OCI-M2 (cell line): Measurements from ENCODE around the gene FOXI1.
A peak's percentile ranks its signal among the peaks of the same experiment; 100 is the strongest.
"Not testable (repeated sequence)": the region's sequence is repeated elsewhere in the genome, so short reads cannot be mapped to it uniquely, and the experiment has no call there.

Experiments
- DNase-seq: peaks from one replicate; lab custom pipeline; 2025; ENCODE audit not compliant: unreplicated experiment; lab: John Stamatoyannopoulos, UW

Gene FOXI1

DNA sequence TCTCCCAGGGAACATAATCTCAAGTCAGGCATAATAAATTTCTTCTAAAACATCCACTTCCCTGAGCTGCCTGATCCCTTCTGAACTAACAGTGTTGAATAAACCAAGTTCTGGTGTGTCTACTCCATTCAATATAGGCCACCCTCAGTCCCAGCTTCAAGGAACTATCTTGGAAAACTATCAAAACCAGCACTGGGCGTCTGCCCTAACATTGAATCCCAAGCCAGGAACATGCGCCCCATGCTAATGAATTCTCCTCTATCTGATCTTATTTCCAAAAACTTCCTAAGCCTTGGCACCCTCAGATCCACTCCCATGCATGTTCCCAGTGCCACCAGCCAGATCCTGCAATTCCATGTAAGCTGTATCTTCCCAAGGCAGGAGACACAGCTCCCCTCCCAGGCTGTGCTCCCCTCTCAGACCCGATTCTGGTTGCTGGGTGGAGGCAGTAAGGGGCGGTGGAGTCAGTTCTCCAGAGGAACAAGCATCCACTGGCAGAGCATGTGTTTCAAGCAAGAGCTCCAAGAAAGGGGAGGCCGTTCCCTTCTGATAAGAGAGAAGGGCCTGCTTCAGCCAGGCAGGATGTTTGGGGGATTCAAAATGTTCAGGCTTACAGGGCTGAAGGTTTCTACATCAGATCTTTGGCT, 13.1 kb upstream of the FOXI1 start:
- no peak for DNase-seq

DNA sequence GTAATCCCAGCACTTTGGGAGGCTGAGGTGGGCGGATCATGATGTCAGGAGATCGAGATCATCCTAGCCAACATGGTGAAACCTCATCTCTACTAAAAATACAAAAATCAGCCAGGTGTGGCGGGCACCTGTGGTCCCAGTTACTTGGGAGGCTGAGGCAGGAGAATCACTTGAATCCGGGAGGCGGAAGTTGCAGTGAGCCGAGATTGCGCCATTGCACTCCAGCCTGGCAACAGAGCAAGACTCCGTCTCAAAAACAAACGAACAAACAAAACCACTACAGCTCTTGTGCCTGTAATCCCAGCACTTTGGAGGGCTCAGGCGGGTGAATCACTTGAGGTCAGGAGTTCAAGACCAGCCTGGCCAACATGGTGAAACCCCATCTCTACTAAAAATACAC, 11.4 kb upstream of the FOXI1 start:
- DNase-seq = not testable (repeated sequence)

DNA sequence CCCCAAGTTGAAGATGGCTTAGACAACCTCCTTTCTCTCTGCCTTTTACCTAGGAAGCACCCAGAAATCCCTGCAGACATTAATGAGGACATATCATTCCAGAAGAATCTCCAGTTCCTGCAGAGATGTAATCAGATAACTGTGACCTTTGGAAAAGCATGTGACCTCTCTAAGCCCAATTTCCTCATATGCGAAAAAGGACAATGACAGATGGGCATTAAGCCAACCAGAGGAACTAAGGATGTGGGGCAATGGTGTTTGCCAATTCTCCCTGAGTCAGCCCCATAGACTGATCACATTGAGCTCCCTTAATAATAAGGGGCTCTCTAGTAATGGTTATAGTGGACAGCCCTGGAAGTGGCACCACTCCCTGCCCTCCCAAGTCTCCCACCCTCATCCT, 10.1 kb upstream of the FOXI1 start:
- no peak for DNase-seq

DNA sequence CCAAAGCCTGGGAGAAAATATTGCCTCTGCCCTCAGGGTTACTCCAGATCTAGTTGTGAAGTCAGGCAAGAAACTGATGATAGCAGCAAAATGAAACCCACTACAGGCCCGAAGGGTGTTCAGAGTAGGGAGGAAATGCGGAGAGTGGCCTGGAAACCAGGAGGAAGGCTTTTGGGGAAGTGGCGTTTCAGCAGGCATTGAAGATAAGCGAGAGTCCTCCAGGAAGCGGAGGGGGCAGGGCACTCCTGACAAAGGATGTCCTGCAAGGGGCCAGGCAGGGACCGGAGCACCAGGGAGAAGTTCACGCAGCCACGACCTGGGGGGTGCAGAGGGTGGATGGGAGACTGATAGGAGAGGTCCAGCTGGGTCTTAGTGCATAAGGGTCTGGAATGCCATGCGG, 7.8 kb upstream of the FOXI1 start:
- DNase-seq = no peak

DNA sequence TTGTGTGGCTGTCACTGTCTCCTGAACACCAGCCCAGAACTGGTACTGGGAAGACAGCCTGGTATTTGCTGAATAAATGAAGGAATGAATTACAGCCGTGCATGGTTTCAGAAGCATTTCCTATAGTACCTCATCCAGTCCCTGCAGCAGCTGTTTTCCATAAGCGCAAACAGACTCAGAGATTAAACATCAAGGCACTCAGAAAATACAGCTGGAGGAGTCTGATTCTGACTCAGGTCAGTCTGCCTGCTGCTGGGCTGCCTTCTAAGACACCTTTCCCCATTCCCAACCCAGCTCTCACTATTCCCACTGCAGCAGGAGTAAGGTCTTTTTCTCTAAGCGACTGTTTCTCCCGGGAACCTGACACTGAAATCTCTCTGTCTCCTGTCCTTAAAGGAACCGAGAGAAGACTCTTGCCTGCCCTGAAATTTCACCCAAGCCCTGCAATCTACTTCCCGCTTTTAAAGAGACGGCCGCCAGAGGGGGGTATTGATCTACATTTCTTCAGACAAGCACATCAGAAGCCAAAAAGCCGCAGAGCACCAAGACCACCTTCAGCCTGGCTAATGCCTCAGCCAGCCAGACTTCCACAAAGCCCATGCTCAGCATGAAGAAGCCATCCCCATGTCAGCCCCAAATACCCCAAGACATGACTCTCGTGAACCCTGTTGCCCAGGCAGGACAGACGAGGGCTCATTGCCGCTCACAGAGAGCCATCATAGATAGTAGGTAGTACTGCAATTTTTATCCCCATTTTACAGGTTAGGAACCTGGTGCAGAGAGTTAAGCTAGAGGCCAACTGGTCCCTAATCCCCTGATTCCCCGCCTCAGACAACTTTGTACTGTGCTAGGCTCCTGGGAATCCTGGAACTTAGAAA, 5.4 kb upstream of the FOXI1 start:
- peak; percentile 15 for DNase-seq

DNA sequence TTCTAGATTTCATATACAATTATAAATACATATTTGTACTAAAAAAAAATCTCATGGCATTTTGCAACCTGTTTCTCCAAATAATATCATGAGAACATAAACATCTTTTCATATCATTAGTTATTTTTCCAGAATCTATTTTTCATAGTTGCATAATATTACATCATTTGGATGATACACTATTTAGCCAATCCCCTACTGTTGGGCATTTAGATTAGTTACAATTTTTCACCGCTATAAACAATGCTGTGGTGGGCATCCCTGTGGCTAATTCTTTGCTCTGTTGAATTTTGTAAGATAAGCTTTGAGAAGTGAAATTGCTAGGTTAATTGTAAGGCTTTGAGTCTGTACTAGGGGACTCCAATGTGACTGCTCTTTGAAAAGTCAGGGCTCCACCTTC, 2.2 kb upstream of the FOXI1 start:
- DNase-seq = no peak

DNA sequence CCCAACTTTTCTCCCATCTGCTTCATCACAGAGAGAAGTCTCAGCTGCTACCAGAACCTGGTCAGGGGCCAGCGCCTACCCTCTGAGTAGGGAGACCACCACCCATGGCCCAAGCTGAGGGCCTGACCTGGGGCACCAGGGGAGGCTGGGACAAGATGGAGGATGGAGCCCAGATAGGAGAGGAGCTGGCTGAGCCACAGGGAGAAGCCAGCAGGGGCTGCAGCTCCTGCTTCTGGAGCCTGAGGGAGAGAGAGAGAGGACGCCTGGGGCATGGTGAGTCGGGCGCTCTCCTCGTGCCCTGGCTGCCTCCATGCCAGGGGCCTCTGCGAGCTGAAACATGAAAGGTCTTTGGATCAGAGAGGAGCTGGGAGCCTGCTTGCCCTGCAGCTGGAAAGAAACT, 1.4 kb upstream of the FOXI1 start:
- DNase-seq = no peak

DNA sequence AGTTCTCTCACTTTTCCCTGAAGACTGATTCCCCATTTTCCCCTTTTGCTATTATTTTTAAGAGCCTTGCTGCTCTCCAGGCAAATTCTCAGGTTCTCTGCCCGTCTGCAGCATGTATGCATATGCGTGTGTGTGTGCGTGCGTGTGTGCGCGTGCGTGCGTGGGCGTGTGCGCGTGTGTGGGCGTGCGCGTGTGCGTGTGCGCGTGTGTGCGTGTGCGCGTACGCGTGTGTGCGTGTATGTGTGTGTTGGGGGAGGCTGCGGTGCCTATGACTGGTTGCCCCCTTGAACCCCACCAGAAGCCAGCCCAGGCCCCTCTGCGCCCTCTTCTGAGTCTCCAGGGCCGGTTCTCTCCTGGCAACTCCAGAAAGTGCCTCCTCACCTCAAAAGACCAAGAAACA, 987 bp upstream of the FOXI1 start:
- DNase-seq = no peak

DNA sequence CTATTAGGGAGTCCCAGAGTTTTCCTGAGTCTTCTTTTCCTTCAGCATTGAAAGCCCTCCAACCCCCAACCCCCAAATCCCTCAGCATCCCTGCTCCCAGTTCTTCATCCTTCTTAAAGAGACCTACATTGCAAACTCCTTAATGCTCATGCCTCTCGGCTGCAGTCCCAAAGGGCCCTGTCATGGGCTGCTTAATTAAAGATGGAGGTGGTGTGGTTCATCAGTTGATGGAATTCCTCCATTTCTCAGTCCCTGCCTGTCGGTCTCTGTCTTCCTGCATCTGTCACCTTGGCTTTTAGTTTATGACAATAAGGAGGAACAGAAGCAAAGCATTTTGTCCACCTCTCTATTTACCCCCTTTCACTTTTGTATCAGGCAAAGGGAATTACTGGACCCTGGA, 2.0 kb downstream of the FOXI1 start:
- DNase-seq = no peak

DNA sequence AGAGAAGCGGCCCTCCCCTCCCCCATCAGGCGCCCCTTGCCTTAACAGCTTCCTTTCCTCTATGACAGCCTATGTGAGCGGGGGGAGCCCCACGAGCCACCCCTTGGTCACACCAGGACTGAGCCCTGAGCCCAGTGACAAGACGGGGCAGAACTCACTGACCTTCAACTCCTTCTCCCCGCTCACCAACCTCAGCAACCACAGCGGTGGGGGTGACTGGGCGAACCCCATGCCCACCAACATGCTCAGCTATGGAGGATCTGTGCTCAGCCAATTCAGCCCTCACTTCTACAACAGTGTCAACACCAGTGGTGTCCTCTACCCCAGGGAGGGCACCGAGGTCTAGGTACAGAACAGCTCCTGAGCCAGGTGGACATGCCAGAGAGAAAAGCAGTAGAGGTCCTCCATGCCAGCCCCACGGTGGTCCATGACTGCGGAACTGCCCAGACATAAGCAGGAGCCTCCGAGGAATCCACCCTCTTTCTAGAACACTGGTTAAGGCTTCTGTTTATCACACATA, 2.6 kb downstream of the FOXI1 start:
- no peak for DNase-seq

DNA sequence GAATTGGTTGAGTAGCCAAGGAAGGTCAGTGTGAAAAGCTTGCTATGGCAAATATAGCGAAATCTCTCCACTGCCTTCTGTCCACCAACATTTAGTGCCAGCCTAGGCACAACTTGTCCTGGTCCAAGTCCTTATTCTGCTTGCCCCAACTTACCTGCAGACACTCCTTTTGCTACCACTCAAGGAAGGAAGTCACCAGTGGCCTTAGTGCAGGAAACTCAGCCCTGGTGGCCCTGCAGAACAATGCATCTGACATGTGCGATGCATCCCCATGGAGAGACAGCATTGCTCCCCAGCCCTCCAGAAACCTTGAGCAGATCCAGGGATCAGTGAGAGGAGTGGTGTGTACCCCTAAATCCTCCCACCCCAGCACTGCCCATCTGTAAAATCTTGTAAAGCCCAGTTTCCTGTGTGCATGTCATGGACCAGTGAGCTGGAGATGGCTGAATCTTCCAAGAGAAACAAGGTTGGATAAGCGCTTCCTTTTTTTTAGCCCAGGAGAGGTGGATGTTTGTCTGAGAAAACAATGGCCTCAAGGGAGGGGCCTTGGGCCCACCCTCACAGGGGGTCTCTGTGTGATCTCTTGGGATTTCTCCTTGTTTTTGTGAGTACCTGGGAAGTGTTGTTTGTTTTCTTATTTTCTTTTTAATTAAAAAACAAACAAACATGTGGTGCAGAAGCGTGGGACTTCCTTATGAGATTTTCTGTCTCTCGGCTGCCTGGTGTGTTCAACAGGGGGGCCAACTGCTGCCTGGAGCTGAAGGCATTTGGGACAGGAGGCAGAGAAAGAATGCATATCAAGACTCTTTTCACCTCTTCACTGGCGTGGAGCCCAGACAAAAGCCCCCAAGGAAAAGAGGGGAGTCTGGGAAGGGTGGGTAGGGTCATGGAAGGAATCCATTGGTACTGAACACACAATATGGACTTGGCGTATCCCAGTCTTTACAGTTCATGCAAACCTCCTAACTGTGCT, 3.6 kb downstream of the FOXI1 start:
- no peak for DNase-seq

DNA sequence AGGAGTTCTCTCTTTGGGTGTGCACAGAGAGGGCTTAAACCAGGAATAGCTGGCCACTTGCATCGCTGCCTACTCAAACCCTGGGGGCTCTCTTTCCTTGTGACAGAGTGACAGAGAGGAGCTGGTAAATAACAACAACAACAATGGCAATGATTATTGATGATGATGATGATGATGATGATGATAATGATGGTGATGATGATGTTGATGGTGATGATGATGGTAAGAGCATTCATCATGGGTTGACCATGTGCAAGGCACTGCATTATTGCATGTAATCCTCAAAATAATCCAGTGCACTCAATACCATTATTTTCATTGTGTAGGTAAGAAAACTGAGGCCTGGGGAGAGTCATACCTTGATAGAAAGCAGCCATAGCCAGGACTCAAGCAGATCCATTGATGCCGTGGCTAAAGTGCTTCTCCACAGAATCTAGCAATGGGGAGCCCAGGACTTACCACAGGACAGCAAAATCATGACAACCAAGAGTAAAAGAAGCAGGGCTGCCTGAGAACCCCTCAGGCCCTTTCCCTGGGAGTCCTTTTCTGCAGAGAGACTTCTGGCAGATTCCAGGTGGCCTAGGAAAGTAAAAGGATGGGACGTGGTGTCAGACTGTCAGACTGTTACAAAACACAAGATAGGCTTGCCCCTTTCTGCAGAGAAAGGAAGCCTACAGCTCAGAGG, 4.8 kb downstream of the FOXI1 start:
- no peak for DNase-seq

DNA sequence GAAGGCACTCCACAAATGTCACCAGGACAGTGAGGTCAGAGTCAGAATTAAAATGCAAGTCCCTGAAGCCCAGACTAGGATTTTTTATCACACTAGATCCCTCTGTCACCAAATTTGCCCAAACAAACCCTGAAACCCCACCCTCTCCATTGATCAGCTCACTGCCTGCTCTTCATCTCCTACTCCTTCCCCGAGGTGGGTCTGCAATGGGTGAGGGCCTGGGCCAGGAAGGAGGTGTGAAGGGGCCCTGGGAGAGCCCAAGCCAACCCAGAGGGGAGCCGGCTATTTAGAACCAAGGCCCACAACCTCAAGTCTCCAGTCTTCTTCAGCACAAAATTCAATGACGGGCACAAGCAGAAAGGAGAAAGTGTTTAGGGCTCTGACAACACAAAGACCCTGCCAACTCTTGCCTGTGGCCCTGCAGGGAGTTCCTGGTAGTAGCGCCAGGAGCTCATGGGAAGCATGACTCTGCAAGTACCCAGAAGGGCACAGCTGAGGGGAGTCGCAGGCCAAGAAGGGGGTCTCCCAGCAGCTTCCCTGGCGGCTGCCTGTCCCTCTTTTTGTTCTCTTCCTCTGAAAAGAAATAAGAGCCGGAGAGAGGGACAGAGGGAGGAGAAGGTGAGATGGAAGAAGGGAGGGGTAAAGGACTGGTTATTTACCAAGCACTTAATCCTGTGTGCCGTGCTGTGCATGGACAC, 5.5 kb downstream of the FOXI1 start:
- no peak for DNase-seq

DNA sequence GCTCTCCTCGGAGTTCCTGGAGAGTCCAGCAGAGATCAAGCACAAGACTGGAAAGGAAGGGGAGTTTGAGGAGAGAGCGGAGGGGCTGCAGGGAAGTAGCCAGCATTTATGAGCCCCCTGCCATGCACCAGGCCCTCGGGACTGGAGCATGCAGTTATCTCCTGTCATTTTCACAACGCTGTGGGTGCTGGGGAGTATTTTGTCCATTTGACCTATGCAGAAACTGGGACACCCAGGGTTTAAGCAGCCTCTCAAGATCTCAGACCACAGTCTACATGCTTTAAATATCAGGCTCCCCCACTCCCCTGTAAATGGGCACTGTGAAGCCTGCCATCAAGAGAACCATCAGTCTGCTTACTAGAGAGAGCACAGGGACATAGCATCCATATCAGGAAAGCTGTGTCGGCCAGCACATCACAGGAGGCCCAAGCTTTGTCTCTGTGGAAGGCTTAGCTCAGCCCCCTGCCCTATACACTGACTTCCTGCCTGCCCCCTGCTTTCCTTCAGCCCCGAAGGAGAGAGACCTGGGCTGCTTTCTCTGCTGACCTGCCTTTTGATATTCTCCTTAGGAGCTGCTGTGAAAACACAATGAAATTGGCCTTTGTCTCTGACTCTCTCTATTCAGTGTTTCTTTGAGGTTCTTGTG, 7.3 kb downstream of the FOXI1 start:
- DNase-seq = no peak

DNA sequence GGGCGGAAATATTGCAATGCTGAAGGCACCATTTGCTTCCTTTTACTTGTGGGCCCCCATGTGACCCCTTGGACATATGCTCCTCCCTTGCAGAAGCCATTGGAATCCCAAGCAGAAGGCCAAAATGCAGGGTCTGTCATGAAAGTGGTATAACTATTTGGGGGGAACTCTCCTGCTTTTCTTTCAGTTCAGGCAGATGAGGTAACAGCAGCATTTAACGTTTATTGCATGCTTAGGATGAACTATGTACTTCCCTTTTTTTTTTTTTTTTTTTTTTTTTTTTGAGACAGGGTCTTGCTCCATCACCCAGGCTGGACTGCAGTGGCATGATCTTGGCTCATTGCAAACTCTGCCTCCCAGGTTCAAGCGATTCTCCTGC, 7.8 kb downstream of the FOXI1 start:
- DNase-seq = no peak

DNA sequence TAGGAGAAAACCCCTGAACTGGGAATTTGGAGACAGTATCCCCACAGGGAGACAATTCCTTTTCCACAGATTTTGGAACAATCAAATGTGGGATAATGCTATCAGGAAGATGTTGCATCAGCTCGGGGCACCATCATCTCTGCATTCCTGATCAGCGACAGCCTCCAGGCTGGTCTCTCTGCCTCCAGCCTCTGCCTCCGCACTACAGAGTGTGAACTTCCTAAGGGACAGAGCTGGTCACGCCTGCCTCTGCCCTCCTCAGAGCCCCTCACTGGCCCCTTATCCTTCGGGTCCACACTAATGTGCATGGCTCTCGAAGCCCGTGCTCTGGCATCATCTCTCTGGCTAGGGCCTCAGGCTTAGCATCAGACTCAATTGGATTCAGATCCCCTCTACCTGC, 8.6 kb downstream of the FOXI1 start:
- no peak for DNase-seq

DNA sequence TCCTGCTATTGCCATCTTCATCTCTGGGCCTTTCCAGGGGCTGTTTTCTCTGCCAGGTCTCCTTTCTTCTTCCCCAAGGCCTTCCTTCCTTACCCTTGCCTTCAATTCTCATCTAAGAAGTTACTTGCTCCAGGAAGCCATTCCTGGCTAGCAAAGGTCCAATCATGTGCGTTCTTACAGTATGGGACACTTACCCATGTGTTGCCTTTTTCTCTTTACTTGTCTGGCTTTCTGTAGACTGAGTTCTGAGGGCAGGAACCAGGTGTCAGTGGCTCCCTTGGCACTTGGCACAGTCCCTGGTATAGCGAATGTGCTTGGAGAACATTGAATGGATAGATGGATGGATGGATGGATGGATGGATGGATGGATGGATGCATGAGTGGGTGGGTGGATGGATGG, 10.2 kb downstream of the FOXI1 start:
- no peak for DNase-seq

DNA sequence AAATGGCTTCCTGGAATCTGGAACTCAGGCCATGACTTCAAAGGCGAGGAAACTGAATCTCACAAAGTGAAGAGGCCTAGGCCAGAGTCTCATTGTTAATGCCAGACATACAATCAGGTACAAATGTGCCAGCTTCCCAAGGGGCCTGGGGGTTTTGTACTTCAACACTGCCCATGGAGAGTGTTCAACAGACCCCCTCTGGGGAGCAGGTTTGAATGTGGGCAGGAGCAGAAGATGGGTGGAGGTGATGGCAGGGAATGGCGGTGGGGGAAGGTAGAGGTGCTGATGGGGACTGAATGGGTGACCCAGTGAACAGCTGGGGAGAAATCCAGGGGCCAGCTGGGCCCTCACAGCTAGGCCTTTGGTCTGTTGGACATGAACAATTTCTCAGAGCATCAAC, 12.0 kb downstream of the FOXI1 start:
- no peak for DNase-seq

DNA sequence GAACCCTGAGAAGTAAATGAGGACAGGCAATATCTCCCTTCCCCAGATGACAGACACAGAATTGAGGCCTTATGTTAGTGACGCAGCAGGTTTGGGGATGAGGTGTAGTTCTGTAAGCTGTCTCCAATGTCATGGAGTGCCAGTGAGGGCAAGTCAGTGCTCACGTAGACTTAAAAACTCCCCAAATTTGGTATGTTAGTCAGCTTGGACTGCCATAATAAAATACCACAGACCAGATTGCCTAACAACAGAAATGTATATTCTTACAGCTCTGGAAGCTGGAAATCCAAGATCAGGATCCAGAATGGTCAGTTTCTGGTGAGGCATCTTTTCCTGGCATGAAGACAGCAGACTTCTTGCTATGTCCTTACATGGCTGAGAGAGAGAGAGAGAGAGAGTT, 14.9 kb downstream of the FOXI1 start:
- no peak for DNase-seq

DNA sequence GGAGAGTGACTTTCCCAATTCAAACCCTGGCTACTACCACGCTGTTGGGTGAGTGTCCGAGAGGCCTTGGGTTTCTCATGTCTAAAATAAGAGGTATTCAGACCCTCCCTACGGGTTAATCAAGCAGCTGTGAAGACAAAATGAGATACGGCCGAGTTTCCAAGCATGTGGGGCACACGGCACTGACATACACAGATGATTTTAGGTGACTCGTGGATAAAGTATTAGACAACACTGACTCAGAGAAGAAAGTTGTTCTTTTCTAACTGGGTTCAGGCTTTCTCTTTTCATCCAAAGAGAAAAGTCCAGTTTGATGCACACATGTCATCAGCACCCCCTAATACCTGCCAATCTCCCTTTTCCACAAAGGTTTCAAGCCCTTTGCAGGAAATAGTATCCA, 15.6 kb downstream of the FOXI1 start:
- DNase-seq = no peak
